ENCODE measurements around the gene SUCNR1.
"Not testable (repeated sequence)": the region's sequence is repeated elsewhere in the genome, so short reads cannot be mapped to it uniquely, and the experiment has no call there.

The SUCNR1 gene

GRCh38 chr3:151871639-151872468, 1.6 kb upstream of the SUCNR1 start:
- no peak for DNase-seq

GRCh38 chr3:151874079-151874478, 636 bp downstream of the SUCNR1 start:
- DNase-seq = not testable (repeated sequence)

GRCh38 chr3:151875759-151876158, 2.3 kb downstream of the SUCNR1 start:
- DNase-seq = no peak

- DNase-seq = no peak
These were observed 3.8 kb downstream of the SUCNR1 start for GRCh38 chr3:151877269-151877668.

DNA sequence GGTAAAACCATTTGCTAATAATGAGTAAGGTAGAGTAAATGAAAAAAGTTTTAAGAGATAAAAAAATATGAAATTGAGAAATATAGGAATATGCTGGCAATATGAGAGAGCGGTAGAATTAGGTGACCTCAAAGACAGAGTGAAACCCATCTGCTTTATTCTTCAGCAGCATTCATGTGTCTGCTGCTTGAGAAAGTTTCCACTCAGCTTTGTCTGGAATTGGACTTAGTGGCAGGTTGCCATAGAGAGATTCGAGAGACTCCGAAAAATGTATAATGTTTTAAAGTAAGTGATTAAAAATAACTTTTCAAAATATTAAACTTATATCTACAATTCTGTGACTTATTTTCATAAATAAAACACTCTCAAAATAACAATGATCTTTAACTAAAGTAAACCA, 5.0 kb downstream of the SUCNR1 start:
- DNase-seq = no peak

- DNase-seq = no peak
These were observed 5.6 kb downstream of the SUCNR1 start for GRCh38 chr3:151879037-151879436.

DNA sequence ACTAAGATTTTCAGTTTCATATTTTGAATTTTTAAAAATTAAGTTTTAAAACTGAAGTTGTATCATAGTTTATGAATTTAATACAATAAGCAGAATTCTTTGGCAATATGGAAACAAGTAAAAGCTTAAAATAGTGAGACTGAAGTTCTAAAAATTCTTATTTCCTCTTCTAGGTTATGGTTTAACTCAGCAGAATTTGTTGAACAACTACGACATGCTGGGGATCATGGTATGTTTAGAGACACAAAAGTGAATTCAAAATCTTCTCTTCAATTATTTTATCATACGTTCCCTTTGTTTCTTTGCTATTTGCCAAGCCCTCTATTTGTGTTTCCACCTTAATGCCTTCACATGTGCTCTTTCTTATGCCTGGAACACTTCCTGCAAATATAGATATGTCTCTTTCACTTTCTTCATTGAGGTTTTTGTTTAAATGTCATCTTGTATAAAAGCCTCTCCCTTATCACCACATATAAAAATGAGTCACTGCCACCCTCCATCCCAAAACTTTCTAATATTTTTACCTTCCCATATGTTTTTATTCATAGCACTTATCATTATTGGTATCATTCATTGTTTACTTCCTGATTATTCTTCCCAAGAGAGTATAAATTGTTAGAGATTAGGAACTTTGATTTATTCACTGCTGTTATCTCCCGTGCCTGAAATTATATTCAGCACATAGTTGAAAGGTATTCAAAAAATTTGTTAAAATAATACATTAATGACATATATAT, 6.4 kb downstream of the SUCNR1 start:
- no peak for DNase-seq

DNA sequence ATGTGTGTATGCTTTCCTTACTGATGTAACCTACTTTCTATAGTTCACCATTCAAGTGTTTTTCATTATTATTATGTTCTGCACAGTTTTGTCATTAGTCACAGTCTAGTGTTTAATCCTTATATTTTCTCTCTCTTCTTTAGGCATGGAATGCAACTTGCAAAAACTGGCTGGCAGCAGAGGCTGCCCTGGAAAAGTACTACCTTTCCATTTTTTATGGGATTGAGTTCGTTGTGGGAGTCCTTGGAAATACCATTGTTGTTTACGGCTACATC, 6.9 kb downstream of the SUCNR1 start:
- no peak for DNase-seq

- no peak for DNase-seq
These were observed 7.7 kb downstream of the SUCNR1 start for GRCh38 chr3:151881137-151881536.

- DNase-seq = not testable (repeated sequence)
These were observed 12.0 kb downstream of the SUCNR1 start for GRCh38 chr3:151885397-151885796.

GRCh38 chr3:151887450-151888211, 14.2 kb downstream of the SUCNR1 start:
- not testable (repeated sequence) for DNase-seq

DNA sequence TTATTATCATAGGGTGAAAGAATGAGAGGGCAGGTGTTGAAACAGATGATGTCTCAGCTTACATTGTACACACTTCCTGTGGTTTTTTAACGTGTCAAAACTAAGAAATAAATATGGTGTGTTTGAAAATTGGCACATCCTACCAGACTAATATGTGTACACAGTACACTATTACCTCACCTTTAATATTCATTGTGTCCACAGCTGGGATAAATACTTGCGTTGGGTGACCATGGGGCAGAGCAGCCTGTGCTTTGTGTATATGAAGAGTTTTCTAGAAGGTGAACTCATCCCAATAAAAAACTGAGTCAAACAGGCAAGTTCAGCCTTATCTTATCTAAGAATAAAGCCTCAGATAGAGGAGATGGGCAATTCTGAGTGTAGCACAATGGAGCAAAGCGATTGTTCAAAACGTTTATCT, 17.3 kb downstream of the SUCNR1 start:
- no peak for DNase-seq

DNA sequence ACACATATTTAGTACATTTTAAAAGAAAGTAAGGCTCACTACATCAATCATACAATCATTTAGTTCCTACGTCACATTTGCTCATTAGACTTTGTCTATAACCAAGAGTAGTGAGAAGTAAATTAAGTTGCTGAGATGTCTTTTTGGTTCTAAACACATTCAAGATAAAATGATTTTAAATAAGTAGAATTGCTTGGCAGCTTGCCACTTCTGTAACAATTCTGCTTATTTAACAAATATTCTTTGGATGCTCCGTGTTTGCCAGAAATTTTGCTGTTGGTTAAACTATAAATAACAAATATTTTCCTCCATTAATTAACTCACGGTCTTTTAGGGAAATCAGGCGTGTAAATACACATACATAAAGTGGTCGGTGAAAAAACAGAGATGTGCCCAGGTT, 18.3 kb downstream of the SUCNR1 start:
- no peak for DNase-seq

GRCh38 chr3:151894219-151894618, 20.8 kb downstream of the SUCNR1 start:
- no peak for DNase-seq

DNA sequence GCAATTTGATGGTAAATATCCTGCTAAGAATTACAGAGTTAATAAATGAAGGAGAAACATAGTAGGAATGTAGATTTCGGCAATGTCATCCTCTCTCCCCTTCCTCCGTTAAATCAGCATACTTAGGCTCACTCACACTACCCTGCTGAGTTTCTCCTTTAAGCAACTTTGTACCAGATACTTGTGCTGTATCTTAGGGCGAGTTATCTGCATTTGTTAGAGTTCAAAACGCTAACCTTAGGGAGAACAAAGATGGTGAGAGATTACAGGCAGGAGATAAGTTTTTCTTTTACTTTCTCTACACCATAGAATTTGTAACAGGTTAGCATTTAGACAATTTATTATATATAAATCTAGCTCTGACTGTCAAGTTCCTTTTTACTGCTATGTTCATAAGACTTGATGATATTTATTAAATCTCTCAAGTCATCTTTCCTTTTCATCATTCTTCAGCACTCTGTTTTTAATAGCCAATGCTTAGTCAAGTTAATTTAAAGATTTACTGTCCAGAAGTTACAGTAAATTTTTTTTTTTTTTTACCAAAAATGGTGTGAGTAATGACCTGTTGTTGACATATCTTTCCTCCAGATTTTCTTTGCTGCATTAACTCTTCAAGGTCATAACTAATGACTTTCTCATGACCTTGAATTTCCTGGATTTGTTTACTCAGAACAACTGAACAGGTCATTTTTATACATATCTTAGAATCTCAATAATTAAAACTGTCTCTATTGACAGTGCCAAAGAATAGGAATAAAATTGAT, 22.2 kb downstream of the SUCNR1 start:
- no peak for DNase-seq

GRCh38 chr3:151896246-151897012, 23.0 kb downstream of the SUCNR1 start:
- DNase-seq = no peak

- not testable (repeated sequence) for DNase-seq
These were observed 24.7 kb downstream of the SUCNR1 start for GRCh38 chr3:151898121-151898520.

DNA sequence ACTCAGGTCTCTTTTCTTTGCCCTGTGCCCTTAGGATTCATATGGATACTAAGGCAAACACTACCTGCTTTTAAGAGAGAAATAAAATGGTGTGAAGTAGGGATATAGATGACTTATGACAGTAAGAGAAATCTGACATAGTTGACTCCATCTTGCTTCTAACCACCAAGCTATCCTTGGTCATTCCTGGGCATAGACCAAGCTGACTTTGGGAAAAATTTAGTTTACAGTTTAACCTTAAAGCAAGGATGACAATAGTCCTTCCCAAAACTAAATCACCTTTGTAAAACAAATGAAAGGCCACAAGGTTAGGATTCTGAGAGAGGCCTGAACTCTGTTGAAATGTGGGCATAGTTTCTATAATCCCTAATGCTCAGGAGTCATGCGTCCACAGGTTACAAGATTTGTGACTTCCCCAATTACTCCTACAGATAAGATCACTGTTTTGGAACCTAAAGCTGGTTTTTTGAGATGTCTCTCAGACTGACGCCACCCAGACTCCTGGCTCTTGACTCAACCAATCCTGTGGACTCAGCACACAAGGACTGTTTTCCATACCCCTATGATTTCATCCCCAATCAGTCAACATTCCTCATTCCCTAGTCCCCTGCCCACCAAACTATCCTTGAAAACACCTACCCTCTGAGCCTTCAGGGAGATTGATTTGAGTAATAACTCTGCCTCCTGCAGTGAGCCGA, 25.3 kb downstream of the SUCNR1 start:
- not testable (repeated sequence) for DNase-seq

GRCh38 chr3:151899996-151900395, 26.6 kb downstream of the SUCNR1 start:
- no peak for DNase-seq

DNA sequence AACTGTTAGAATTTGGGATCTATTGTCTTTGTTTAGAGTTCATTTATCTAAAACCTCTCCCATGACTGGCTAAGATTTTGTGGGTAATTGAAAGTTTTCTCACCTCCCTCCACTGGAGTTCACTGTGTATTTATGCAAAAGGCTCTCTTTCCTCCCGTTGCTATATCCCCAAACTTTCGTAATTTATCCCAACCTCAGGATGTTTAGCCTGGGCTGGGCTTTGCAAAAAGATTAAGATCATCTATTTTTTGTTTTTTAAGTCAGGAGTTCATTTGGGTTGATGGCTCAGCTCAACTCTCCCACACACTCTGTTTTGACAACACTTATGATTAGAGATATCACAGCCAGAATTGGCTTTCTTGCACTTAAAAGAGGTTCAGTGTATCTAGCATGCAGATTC, 27.0 kb downstream of the SUCNR1 start:
- DNase-seq = no peak

- DNase-seq = no peak
These were observed 27.6 kb downstream of the SUCNR1 start for GRCh38 chr3:151900884-151901643.

Measured in NCI-H446 treated with DMSO at 0.1 percent for 48 hours (cell line).